NCI-H526 (cell line): Measurements from ENCODE around the gene TACC2.
A peak's percentile ranks its signal among the peaks of the same experiment; 100 is the strongest.

ENCODE experiments used
- DNase-seq, 2 experiments: peaks; one replicate each; lab custom pipeline; 2025; lab: John Stamatoyannopoulos, UW

TACC2 gene

GRCh38 chr10:122271076-122271475, 282.1 kb downstream of the TACC2 start, which contains the start of gene BTBD16:
Gene BTBD16 (plus strand): TSS chr10:122271296. CDS start chr10:122275082, 3,786 bp downstream.
- DNase-seq = no peak

GRCh38 chr10:122273966-122274545, 285.1 kb downstream of the TACC2 start:
- no peak for DNase-seq

DNA sequence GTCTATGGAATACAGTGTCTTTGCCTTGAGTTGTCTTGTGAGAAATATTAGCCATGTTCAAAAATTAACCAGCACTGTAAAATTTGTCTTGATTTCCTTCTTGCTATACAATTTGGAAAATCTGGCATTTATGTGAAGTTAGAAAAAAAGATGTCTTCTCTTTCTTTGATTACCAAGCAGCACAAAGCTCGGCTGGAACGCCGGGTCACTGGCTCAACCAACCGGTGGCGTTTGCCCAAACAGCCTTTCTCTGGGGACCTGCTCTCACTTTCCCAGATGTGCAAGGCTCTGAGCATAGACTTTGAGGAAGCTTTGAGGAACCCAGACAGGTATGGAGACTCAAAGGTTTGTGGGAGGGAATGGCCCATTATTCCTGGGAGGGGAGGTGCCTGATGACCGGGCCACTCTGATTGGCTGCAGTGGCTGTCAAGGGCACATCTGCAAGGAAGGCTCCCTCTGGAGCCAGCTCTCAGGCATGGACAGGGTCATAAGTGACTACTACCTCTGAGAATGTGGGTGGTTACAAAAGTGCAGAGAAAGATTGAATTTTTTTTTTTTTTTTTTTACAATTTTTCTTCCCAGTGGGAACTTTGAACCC, 287.7 kb downstream of the TACC2 start:
- DNase-seq = no peak

DNA sequence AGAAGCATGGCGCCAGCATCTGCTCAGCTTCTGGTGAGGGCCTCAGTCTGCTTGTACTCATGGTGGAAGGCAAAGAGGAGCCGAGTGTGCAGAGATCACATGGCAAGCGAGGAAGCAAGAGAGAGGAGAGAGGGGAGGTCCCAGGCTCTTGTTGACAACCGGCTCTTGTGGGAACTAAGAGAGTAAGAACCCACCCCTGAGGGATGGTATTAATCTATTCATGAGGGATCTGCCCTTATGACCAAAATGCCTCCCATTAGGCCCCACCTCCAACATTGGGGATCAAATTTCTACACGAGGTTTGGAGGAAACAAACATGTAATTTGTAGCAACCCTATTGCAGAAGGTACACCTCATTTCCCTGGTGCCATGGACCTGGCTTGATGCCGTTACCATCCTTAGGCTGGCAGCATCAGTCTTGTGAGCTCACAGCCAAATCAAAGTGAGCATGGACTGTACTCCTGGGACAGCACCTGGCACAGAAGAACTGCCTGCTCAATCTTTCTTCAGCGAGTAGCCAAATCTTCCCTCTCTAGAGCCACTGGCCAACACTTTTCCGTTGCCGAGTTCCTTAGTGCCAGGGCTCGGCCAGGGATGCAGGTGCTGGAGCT, 288.7 kb downstream of the TACC2 start:
- no peak for DNase-seq

DNA sequence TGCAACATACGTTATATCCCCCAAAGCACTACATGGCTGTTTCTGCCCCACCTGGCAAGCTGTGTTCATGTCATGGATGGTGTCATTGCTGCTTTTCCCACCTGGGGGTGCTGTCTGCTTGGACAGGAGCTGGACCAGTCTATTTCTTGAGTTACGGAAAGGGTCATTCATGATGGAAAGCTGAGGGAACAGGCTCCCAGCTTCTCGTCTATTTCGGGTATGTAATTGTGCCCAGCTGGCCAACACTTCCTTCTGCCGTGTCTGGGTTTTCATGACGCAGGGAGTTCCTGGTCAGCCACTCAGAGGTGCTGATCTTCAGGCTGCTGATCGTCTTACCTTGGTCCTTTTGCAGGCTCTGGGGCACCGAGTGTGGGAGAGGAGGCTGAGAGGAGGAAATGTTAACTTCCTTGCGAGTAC, 290.8 kb downstream of the TACC2 start:
- peak; percentile 25 to 63 for DNase-seq

DNA sequence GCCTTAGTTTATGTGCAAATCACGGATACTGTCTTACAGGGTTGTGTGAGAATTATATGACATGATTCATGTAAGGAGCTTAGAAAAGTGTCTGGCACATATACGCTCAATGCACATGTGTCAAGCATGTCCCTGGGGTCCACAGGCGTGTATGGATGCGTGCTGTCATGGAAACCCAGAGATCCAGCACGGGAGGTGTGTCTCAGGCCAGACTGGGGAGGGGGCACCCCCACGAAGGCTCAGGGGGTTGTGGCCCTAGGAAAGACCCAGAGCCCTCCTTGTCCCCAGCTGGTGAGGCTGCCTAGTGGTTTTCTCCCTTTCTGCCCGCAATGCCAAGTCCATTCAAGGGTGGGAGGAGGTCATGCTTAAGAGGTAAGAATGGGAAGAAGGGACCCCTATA, 291.2 kb downstream of the TACC2 start:
- no peak for DNase-seq

- DNase-seq = no peak
Observed at GRCh38 chr10:122281018-122281626, 292.2 kb downstream of the TACC2 start.

GRCh38 chr10:122281751-122282150, 292.8 kb downstream of the TACC2 start:
- no peak for DNase-seq

DNA sequence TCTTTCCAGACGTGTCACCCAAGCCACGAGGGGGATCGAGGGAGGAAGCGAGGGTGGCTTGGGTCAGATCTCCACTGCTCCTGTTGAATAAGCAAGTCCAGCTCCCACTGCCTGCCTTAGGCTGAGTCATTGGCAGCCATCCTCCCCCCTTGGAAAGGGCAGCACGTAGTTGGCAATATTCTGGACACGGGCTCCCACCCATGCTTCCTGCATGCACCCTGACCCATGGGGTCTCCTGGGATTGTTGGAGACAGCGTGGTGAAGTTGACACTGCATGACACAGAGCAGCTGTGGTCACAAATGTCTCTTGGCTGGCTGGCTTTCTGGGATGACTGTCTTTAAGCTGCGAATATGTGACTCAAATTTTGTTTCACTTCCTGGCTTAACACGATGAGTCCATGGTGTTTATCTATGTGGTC, 293.3 kb downstream of the TACC2 start:
- no peak for DNase-seq

GRCh38 chr10:122282909-122283308, 293.9 kb downstream of the TACC2 start:
- DNase-seq = no peak

GRCh38 chr10:122285506-122286444, 296.8 kb downstream of the TACC2 start:
- DNase-seq = no peak

GRCh38 chr10:122286867-122287266, 297.9 kb downstream of the TACC2 start:
- no peak for DNase-seq

- DNase-seq = no peak
Observed at GRCh38 chr10:122287570-122287969, 298.6 kb downstream of the TACC2 start.

DNA sequence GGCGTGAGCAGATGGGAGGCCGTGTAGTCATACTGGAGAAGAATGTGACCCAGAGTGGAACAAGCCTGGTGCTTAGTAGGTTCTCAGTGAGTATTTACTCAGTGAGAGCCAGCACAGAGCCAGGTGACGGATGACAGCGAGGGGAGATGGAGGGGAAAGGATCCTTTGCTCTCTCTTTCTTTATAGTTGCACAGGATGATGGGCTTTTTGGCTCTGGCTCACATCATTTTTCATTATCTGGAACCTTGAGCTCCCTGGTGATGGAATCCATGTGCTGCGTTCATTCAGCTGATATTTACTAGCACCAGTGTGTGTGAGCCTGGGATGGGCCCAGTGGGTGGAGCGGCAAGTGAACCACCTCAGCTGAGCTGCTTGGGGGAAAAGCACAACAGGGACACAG, 299.3 kb downstream of the TACC2 start:
- DNase-seq = no peak

DNA sequence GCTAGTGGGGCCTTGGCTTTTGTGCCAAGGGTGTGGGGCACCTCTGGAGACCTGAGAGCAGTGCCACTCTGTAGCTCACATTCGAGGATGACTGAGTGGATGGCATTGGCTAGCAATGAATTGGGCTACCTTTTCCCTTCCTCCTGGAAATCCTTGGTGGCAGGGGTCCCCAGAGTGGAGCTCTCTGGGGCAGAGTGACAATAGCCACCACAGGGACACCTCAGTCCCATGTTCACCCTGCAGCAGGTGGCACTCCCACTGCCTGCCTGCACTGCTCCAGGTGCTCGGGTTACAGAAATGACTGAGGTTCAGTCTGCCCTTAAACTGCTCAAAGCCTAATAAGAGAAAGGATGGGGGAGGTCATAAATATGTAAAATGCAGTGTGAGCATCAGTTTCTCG, 300.0 kb downstream of the TACC2 start:
- no peak for DNase-seq

GRCh38 chr10:122290334-122290733, 301.4 kb downstream of the TACC2 start:
- no peak for DNase-seq

- no peak for DNase-seq
Observed at GRCh38 chr10:122290833-122291532, 302.0 kb downstream of the TACC2 start.

DNA sequence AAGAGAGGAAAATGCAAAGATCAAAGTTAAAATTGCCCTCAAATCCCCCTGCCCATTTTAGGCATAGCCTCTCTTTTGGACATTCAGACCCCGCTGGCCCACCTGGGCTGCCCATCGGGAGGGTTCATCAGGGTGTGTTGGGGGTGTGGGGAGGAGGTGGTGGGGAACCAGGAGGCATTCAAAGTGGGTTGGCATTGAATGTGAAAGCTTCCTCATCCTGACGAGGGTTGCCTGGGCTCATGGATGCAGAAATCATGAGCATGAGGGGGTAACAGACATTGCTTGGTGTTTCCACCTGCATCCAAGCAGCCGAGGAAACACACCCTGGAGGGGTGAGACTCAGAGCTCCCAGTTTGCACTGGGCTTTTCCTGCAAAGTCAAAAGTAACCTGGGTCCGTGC, 302.8 kb downstream of the TACC2 start:
- no peak for DNase-seq

- DNase-seq = no peak
Observed at GRCh38 chr10:122292376-122292775, 303.4 kb downstream of the TACC2 start.

- DNase-seq = no peak
Observed at GRCh38 chr10:122293156-122293960, 304.4 kb downstream of the TACC2 start.
